Pancreas (tissue), 10 donors: ENCODE measurements around the gene USP20. TPM values are rescaled to one million over a fixed set of nuclear protein-coding genes. Genes with fewer than 3 reads are reported as not detected.

Experiments
- ATAC-seq, 4 donors: fragments of 200-7000 bp; cut with Tn5 transposase; one replicate each; pipeline versions ENCODE4 v1.8.0 to v1.9.1; 2020; ENCODE audit warnings: mild to moderate bottlenecking in 4 of 4, moderate library complexity in 4 of 4
- DNase-seq, 6 donors: peaks; one replicate each; pipeline ENCODE4 v3.0.0-alpha.2; 2020
- FAIRE-seq: peaks from 2 replicates; lab custom pipeline; 2012; peaks lifted over from hg19 to GRCh38; lab: Jason Lieb, UNC
- H3K27ac ChIP-seq, 4 donors: fragments of 200-600 bp; sonication (generic); 1 replicate in 3 of 4; 2 replicates in 1 of 4; pipeline versions ENCODE4 v1.5.0 to v1.8.0; 2020
- H3K27me3 ChIP-seq, 4 donors: fragments of 200-600 bp; one replicate each; pipeline ENCODE4 v1.8.0; 2021
- H3K36me3 ChIP-seq, 3 donors: fragments of 200-600 bp; sonication (generic) in 1 of 3; one replicate each; pipeline versions ENCODE4 v1.5.0 to v1.8.0; 2020 to 2021
- H3K4me1 ChIP-seq, 3 donors: fragments of 200-600 bp; one replicate each; pipeline ENCODE4 v1.8.0; 2021
- H3K4me3 ChIP-seq, 4 donors: fragments of 200-600 bp; sonication (generic) in 2 of 4; one replicate each; pipeline versions ENCODE4 v1.5.0 to v1.8.0; 2020 to 2021
- H3K9me3 ChIP-seq, 4 donors: fragments of 200-600 bp; one replicate each; pipeline ENCODE4 v1.8.0; 2021
- WGBS, 2 donors: extraction: QIAGEN DNeasy Blood & Tissue Kit; methylation state at CpG; one replicate each; pipeline ENCODE4 v1.1.7; 2013; 5-methylcytosine and 5-hydroxymethylcytosine counted together
- intact Hi-C, 3 donors: fragments of 100-400 bp; cut with DNase I; formaldehyde crosslinking; loops; one replicate each; pipeline versions ENCODE4 v1.11.1 to v1.14.2; 2022
- polyA plus RNA-seq, 2 donors: library from polyadenylated mRNA; stranded (reverse); fragments of 200-250 nt; gene quantifications; one replicate each; pipeline ENCODE4 v1.2.3, GENCODE V29; 2013
- total RNA-seq, 6 donors: library from RNA; stranded (reverse); fragmentation: NEBNext Ultra II Directional in 4 of 6; extraction: Animal tissue kit (Norgen Biotek cat#: 25700) in 4 of 6; gene quantifications; one replicate each; pipeline versions ENCODE4 v1.2.1 to v1.2.4, GENCODE V29; 2021 to 2023
- TF ChIP-seq, protein P1 (sequence below), 4 donors: fragments of 200-600 bp; sonication (generic) in 3 of 4; IDR thresholded peaks; one replicate each; pipeline versions ENCODE4 v1.5.0 to v1.8.0; 2021; ENCODE audit warnings: antibody characterized with exemption in 4 of 4
- donor health status: healthy with polysubstance abuse.
- donor health status: DM: no; HTN: no; CAD: no; lungs with moderate emphysema.
- donor health status: DM: no; HTN: no; CAD: no.
- donor health status: control.
- donor health status: control.
- donor health status: Bipolar disorder and iron deficiency.
- donor health status: DM: yes; HTN: yes; CAD: no.
- donor health status: DM: no; HTN: no; CAD: no.
- donor health status: DM: no; HTN: no; CAD: no.
- donor health status: DM: yes; HTN: yes; CAD: no.

USP20 gene
- total and polyA plus RNA-seq, 8 donors, result 9.7 to 54.8 (median 14.0) TPM

DNA sequence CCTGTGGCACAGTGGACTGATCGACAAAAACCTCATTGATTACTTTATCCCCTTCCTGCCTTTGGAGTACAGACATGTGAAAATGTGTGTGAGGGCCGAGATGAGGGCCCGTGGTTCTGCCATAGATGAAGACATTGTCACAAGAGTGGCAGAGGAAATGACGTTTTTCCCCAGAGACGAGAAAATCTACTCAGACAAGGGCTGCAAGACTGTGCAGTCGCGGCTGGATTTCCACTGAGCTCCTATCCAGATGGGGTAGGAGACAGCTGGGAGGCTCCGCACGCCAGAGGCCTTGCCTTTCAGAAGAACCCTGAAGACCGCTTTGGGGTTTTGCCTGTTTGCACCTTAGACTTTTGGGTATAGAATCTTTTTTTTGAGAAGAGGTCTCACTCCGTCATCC, 25.9 kb upstream of the USP20 start:
- no peak for ATAC-seq
- no peak overlapping the region for H3K27ac ChIP-seq
- TF ChIP-seq, protein P1, sequence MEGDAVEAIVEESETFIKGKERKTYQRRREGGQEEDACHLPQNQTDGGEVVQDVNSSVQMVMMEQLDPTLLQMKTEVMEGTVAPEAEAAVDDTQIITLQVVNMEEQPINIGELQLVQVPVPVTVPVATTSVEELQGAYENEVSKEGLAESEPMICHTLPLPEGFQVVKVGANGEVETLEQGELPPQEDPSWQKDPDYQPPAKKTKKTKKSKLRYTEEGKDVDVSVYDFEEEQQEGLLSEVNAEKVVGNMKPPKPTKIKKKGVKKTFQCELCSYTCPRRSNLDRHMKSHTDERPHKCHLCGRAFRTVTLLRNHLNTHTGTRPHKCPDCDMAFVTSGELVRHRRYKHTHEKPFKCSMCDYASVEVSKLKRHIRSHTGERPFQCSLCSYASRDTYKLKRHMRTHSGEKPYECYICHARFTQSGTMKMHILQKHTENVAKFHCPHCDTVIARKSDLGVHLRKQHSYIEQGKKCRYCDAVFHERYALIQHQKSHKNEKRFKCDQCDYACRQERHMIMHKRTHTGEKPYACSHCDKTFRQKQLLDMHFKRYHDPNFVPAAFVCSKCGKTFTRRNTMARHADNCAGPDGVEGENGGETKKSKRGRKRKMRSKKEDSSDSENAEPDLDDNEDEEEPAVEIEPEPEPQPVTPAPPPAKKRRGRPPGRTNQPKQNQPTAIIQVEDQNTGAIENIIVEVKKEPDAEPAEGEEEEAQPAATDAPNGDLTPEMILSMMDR (IDR thresholded peaks at IDR 0.05), result no peak
- intact Hi-C loops, result no loop called here
- H3K4me1 ChIP-seq, result peaks cover 0 to 9% (median 7%) of the 10 kb centered on the region in 3 donors
- no peaks in the 10 kb centered on the region for H3K36me3 ChIP-seq
- H3K4me3 ChIP-seq, result no peak overlapping the region
- no peak for FAIRE-seq
- 87 to 88% methylated on average over 11 of the region's 11 CpGs for WGBS, 2 donors
- DNase-seq, result no peak
- H3K27me3 ChIP-seq, result no peaks in the 10 kb centered on the region
- no peaks in the 10 kb centered on the region for H3K9me3 ChIP-seq

DNA sequence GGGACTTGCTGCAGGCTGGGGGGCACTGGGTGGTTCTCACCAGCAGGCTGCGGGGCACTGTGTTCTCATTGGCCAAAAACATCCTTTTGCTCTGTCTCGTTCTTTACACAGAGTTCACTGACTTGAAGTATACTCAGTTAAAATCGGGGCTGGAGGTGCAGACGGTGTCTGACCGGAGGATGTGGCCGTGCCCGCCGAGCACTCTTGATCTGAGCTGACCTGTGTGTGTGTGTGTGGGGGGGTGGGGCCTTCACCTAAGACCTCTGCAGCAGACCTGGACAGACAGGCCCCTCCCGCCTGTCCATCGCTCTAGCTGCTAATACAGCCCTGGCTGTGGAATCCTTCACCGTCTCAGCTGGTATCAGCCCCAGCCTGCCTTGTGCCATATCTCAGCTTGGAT, 25.1 kb upstream of the USP20 start:
- intact Hi-C loops, result no loop called here
- DNase-seq (no peak), FAIRE-seq (no peak), ATAC-seq (no peak)
- Histone ChIP-seq H3K27ac (no peak overlapping the region), H3K27me3 (no peaks in the 10 kb centered on the region), H3K9me3 (no peaks in the 10 kb centered on the region), H3K36me3 (no peaks in the 10 kb centered on the region), H3K4me3 (no peak overlapping the region), H3K4me1 (peaks cover 0 to 8% (median 7%) of the 10 kb centered on the region in 3 donors)
- TF ChIP-seq, protein P1 (IDR thresholded peaks at IDR 0.05), result no peak
- WGBS, 2 donors, result 94% methylated on average over 11 of the region's 11 CpGs

DNA sequence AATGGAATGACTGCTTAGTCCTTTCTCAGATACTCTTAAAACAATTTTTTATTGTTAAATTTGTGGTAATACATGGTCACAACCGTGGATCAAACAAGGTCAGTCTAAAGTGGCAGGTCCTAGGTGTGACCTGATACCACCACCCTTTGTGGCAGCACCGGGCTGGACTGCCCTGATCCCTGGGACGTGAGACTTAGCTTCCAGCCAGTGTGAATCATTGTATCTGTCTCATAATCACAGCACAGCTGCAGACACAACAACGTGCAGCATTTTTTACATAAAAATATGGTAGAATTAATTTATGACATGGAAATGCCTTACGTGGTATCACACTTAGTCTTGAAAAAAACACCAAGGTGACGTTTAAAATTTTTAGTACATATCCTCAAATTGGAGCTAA, 24.5 kb upstream of the USP20 start:
- DNase-seq (no peak), FAIRE-seq (no peak), ATAC-seq (peak in 3 of 4 donors; percentile 7 to 43 (median 38))
- Histone ChIP-seq H3K4me3 (no peak overlapping the region), H3K27me3 (no peaks in the 10 kb centered on the region), H3K36me3 (no peaks in the 10 kb centered on the region), H3K27ac (peak overlapping the region in 3 of 4 donors; percentile 2 to 65 (median 30)), H3K4me1 (peaks cover 0 to 8% (median 7%) of the 10 kb centered on the region in 3 donors), H3K9me3 (no peaks in the 10 kb centered on the region)
- 38 to 39% methylated on average over 6 of the region's 6 CpGs for WGBS, 2 donors
- TF ChIP-seq, protein P1 (IDR thresholded peaks at IDR 0.05), result no peak
- intact Hi-C loops, result no loop called here

DNA sequence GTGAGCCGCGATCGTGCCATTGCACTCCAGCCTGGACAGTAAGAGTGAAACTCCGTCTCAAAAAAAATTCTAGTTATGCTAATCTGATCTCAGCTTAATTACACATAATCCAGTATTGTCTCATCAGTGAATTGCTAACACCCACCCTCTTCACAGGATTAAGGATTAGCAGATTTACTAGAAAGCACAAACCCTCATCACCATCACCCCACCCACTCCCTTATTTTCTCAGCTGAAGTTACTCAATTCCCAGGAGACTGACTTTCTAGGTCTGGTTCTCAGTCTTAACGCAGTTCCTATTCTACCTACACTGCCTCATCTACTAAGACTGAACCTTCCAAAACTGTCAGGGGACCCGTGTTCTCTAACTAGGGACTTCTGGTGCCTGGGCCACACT, 23.3 kb upstream of the USP20 start:
- Histone ChIP-seq H3K27ac (peak overlapping the region in 2 of 4 donors; percentile 30 to 65), H3K27me3 (no peaks in the 10 kb centered on the region), H3K4me3 (no peak overlapping the region), H3K36me3 (peaks cover 0 to 8% (median 0%) of the 10 kb centered on the region in 3 donors), H3K4me1 (peaks cover 0 to 7% (median 3%) of the 10 kb centered on the region in 3 donors), H3K9me3 (no peaks in the 10 kb centered on the region)
- TF ChIP-seq, protein P1 (IDR thresholded peaks at IDR 0.05), result no peak
- no peak for FAIRE-seq
- peak in 2 of 4 donors; percentile 7 to 8 for ATAC-seq
- intact Hi-C loops, result no loop called here
- WGBS, 2 donors, result 74 to 78% methylated on average over 6 of the region's 6 CpGs
- no peak for DNase-seq

DNA sequence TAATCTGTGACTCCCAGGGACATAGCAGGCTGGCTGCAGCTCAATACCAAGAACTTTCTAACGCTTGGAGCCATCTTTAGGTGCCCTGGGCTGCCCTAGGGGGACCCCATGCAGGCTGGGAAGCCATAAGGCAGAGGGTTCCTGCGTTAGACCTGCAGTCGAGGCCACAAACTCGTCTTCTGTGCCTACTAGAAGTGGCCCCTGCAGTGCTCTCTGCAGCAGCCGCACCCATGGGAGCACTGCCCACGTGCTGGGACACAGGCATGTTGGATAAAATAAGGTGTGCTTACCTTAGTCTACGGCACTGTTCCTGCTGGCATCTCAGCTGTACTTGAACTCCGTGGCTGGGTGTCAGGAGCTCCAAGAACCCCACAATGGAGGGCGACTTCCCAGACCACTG, 22.9 kb upstream of the USP20 start:
- Histone ChIP-seq H3K36me3 (peaks cover 0 to 8% (median 0%) of the 10 kb centered on the region in 3 donors), H3K9me3 (no peaks in the 10 kb centered on the region), H3K4me1 (peaks cover 0 to 7% (median 3%) of the 10 kb centered on the region in 3 donors), H3K27me3 (no peaks in the 10 kb centered on the region), H3K27ac (peak overlapping the region in 1 of 4 donors; percentile 65), H3K4me3 (no peak overlapping the region)
- FAIRE-seq (no peak), DNase-seq (no peak), ATAC-seq (peak in 1 of 4 donors; percentile 10)
- TF ChIP-seq, protein P1 (IDR thresholded peaks at IDR 0.05), result no peak
- WGBS, 2 donors, result 62 to 70% methylated on average over 9 of the region's 9 CpGs
- intact Hi-C loops, result no loop called here
